Glutamatergic neuron (in vitro differentiated cells): ENCODE data around the gene ZNF358. TPM values are rescaled to one million over a fixed set of nuclear protein-coding genes. Genes with fewer than 3 reads are reported as not detected.

Experiments
- DNase-seq: peaks from one replicate; pipeline ENCODE4 v3.0.0; 2022
- H3K27ac Mint-ChIP-seq: one replicate; pipeline ENCODE4 v1.8.0; 2020; ENCODE audit warnings: mild to moderate bottlenecking, mixed read lengths, inconsistent platforms; ENCODE audit not compliant: unreplicated experiment
- H3K27me3 Mint-ChIP-seq: one replicate; pipeline ENCODE4 v1.8.0; 2020; ENCODE audit warnings: mild to moderate bottlenecking, moderate library complexity, mixed read lengths, inconsistent platforms; ENCODE audit not compliant: unreplicated experiment
- H3K36me3 Mint-ChIP-seq: one replicate; pipeline ENCODE4 v1.8.0; 2020; ENCODE audit warnings: mild to moderate bottlenecking, mixed read lengths, inconsistent platforms; ENCODE audit not compliant: unreplicated experiment
- H3K4me1 Mint-ChIP-seq: one replicate; pipeline ENCODE4 v1.8.0; 2020; ENCODE audit warnings: mild to moderate bottlenecking, low read depth, mixed read lengths, inconsistent platforms; ENCODE audit not compliant: unreplicated experiment
- H3K4me3 Mint-ChIP-seq: one replicate; pipeline ENCODE4 v1.8.0; 2020; ENCODE audit warnings: mild to moderate bottlenecking, mixed read lengths, inconsistent platforms; ENCODE audit not compliant: unreplicated experiment
- H3K9me3 Mint-ChIP-seq: one replicate; pipeline ENCODE4 v1.8.0; 2020; ENCODE audit warnings: mild to moderate bottlenecking, moderate library complexity, mixed read lengths, inconsistent platforms; ENCODE audit not compliant: unreplicated experiment
- CTCF ChIP-seq: fragments of 200-600 bp; sonication (generic); IDR thresholded peaks from one replicate; pipeline ENCODE4 v1.5.0; 2021; ENCODE audit not compliant: partially characterized antibody, unreplicated experiment
- total RNA-seq: library from RNA; stranded (reverse); fragmentation: NEBNext Ultra II Directional; extraction: Animal tissue kit (Norgen Biotek cat#: 25700); gene quantifications from one replicate; pipeline ENCODE4 v1.2.1, GENCODE V29; 2021; ENCODE audit not compliant: unreplicated experiment

ZNF358 gene
- total RNA-seq, 1 donor from 2014 or later, result 148 TPM

- H3K4me3 Mint-ChIP-seq, result no peak overlapping the region
- no peak for TF ChIP-seq CTCF
- peaks cover 11% of the 10 kb centered on the region for H3K4me1 Mint-ChIP-seq
- DNase-seq, result no peak
- peaks cover 2% of the 10 kb centered on the region for H3K27me3 Mint-ChIP-seq
- H3K27ac Mint-ChIP-seq, result no peak overlapping the region
- peaks cover 7% of the 10 kb centered on the region for H3K9me3 Mint-ChIP-seq
- H3K36me3 Mint-ChIP-seq, result no peaks in the 10 kb centered on the region
Observed at GRCh38 chr19:7476777-7477494, 39.0 kb upstream of the ZNF358 start.

- H3K27me3 Mint-ChIP-seq, result peaks cover 2% of the 10 kb centered on the region
- no peak for DNase-seq
- no peak for TF ChIP-seq CTCF
- peaks cover 7% of the 10 kb centered on the region for H3K9me3 Mint-ChIP-seq
- H3K4me1 Mint-ChIP-seq, result peaks cover 11% of the 10 kb centered on the region
- H3K27ac Mint-ChIP-seq, result no peak overlapping the region
- H3K36me3 Mint-ChIP-seq, result no peaks in the 10 kb centered on the region
- H3K4me3 Mint-ChIP-seq, result no peak overlapping the region
Observed at GRCh38 chr19:7477758-7478157, 38.1 kb upstream of the ZNF358 start.

- Mint-ChIP-seq H3K27ac (no peak overlapping the region), H3K36me3 (no peaks in the 10 kb centered on the region), H3K9me3 (peaks cover 5% of the 10 kb centered on the region), H3K4me1 (peaks cover 11% of the 10 kb centered on the region), H3K27me3 (peaks cover 2% of the 10 kb centered on the region), H3K4me3 (no peak overlapping the region)
- TF ChIP-seq CTCF, result no peak
- DNase-seq, result no peak
Observed at GRCh38 chr19:7478173-7478842, 37.6 kb upstream of the ZNF358 start.

- peaks cover 5% of the 10 kb centered on the region for H3K9me3 Mint-ChIP-seq
- H3K4me1 Mint-ChIP-seq, result peaks cover 11% of the 10 kb centered on the region
- H3K27me3 Mint-ChIP-seq, result peaks cover under 1% of the 10 kb centered on the region
- no peak overlapping the region for H3K27ac Mint-ChIP-seq
- TF ChIP-seq CTCF, result no peak
- no peaks in the 10 kb centered on the region for H3K36me3 Mint-ChIP-seq
- H3K4me3 Mint-ChIP-seq, result no peak overlapping the region
- no peak for DNase-seq
Observed at GRCh38 chr19:7478843-7479227, 37.1 kb upstream of the ZNF358 start.
